Measurements from ENCODE around the gene LAMC3. TPM values are rescaled to one million over a fixed set of nuclear protein-coding genes. Genes with fewer than 3 reads are reported as not detected.

The LAMC3 gene
- total and polyA plus RNA-seq, 2 donors from 2014 or later: 13.4 to 13.8 TPM

GRCh38 chr9:131062969-131063368, 54.0 kb downstream of the LAMC3 start:
- H3K27ac ChIP-seq (ENCODE audit: low read depth in 2 of 2, low read length in 2 of 2): no peak overlapping the region
- no peak for TF ChIP-seq CTCF (IDR thresholded peaks at IDR 0.05; ENCODE audit: borderline replicate concordance, extremely low read depth, insufficient read depth)
- intact Hi-C loops (cut with DNase I): no loop called here
- FAIRE-seq (no peak), DNase-seq (no peak)
- H3K4me3 ChIP-seq (ENCODE audit: low read length in 3 of 3): no peak overlapping the region
- no peaks in the 10 kb centered on the region for H3K9me3 ChIP-seq (ENCODE audit: control insufficient read depth in 2 of 3, insufficient read depth in 1 of 3, low read length in 3 of 3)
- H3K27me3 ChIP-seq (ENCODE audit: control insufficient read depth, insufficient read depth, low read length): no peaks in the 10 kb centered on the region
- no peaks in the 10 kb centered on the region for H3K36me3 ChIP-seq (ENCODE audit: control insufficient read depth in 2 of 3, insufficient read depth in 3 of 3, low read length in 3 of 3)
- peaks cover 0 to 2% (median 0%) of the 10 kb centered on the region in 3 donors for H3K4me1 ChIP-seq (ENCODE audit: control insufficient read depth in 2 of 3, insufficient read depth in 2 of 3, low read depth in 1 of 3, low read length in 3 of 3)
- no peak overlapping the region for H3K9ac ChIP-seq (ENCODE audit: low read length in 3 of 3)

- Histone ChIP-seq H3K27me3 (ENCODE audit: control insufficient read depth, insufficient read depth, low read length) (no peaks in the 10 kb centered on the region), H3K9me3 (ENCODE audit: control insufficient read depth in 2 of 3, insufficient read depth in 1 of 3, low read length in 3 of 3) (no peaks in the 10 kb centered on the region), H3K4me3 (ENCODE audit: low read length in 3 of 3) (no peak overlapping the region), H3K27ac (ENCODE audit: low read depth in 2 of 2, low read length in 2 of 2) (no peak overlapping the region), H3K4me1 (ENCODE audit: control insufficient read depth in 2 of 3, insufficient read depth in 2 of 3, low read depth in 1 of 3, low read length in 3 of 3) (peaks cover 0 to 7% (median 4%) of the 10 kb centered on the region in 3 donors), H3K9ac (ENCODE audit: low read length in 3 of 3) (no peak overlapping the region), H3K36me3 (ENCODE audit: control insufficient read depth in 2 of 3, insufficient read depth in 3 of 3, low read length in 3 of 3) (no peaks in the 10 kb centered on the region)
- FAIRE-seq: no peak
- TF ChIP-seq CTCF (IDR thresholded peaks at IDR 0.05; ENCODE audit: borderline replicate concordance, extremely low read depth, insufficient read depth): no peak
- no peak for DNase-seq
- intact Hi-C loops (cut with DNase I): no loop called here
Measured at GRCh38 chr9:131065599-131065998, 56.6 kb downstream of the LAMC3 start.

GRCh38 chr9:131067625-131068024, 58.7 kb downstream of the LAMC3 start:
- FAIRE-seq: no peak
- Histone ChIP-seq H3K9me3 (ENCODE audit: control insufficient read depth in 2 of 3, insufficient read depth in 1 of 3, low read length in 3 of 3) (no peaks in the 10 kb centered on the region), H3K9ac (ENCODE audit: low read length in 3 of 3) (no peak overlapping the region), H3K36me3 (ENCODE audit: control insufficient read depth in 2 of 3, insufficient read depth in 3 of 3, low read length in 3 of 3) (no peaks in the 10 kb centered on the region), H3K27ac (ENCODE audit: low read depth in 2 of 2, low read length in 2 of 2) (peak overlapping the region in 1 of 2 donors; percentile 43), H3K4me3 (ENCODE audit: low read length in 3 of 3) (no peak overlapping the region), H3K4me1 (ENCODE audit: control insufficient read depth in 2 of 3, insufficient read depth in 2 of 3, low read depth in 1 of 3, low read length in 3 of 3) (peaks cover 0 to 7% (median 4%) of the 10 kb centered on the region in 3 donors), H3K27me3 (ENCODE audit: control insufficient read depth, insufficient read depth, low read length) (no peaks in the 10 kb centered on the region)
- TF ChIP-seq CTCF (IDR thresholded peaks at IDR 0.05; ENCODE audit: borderline replicate concordance, extremely low read depth, insufficient read depth): no peak
- DNase-seq: no peak
- intact Hi-C loops (cut with DNase I): no loop called here

Data from kidney (tissue), 14 donors.